HCT116 (cell line): Measurements from ENCODE around the gene CLP1. TPM values are rescaled to one million over a fixed set of nuclear protein-coding genes. Genes with fewer than 3 reads are reported as not detected.

Experiments used
- ATAC-seq: fragments of 200-7000 bp; cut with Tn5 transposase; 2 replicates; pipeline ENCODE4 v1.9.1; 2020; ENCODE audit warnings: mild to moderate bottlenecking, moderate library complexity
- BruUV-seq: library from RNA; stranded (reverse); fragments of 400-500 nt; replicated peaks from 2 replicates; lab custom pipeline; 2021; lab: Mats Ljungman, UMichigan
- CTCF ChIA-PET: fragments of 300-600 bp; sonication (Branson Sonifier 250); formaldehyde crosslinking; loops from one replicate; lab custom pipeline; 2021; ENCODE audit warnings: antibody characterized with exemption; lab: Charles Lee
- POLR2A ChIA-PET: fragments of 300-600, 350-600 bp; sonication (Branson Sonifier 250); formaldehyde crosslinking; loops from one replicate; lab custom pipeline; 2021; ENCODE audit warnings: antibody characterized with exemption; lab: Charles Lee
- RAD21 ChIA-PET, 2 experiments: fragments of 300-600 bp; sonication (Branson Sonifier 250); formaldehyde crosslinking; loops; one replicate each; lab custom pipeline; 2023; ENCODE audit warnings: low total read pairs in 2 of 2; ENCODE audit not compliant: uncharacterized antibody in 2 of 2, unreplicated experiment in 2 of 2, low non-redundant PET in 1 of 2; lab: Charles Lee
- DNase-seq: peaks from one replicate; pipeline ENCODE4 v3.0.0-alpha.2; 2010; ENCODE audit warnings: low read depth, low spot score
- H2AFZ ChIP-seq: fragments of 200-600 bp; shearing (Covaris generic), sonication (generic); 2 replicates; pipeline ENCODE4 v1.6.1; 2017; ENCODE audit warnings: low read depth, mixed run types, mixed read lengths, antibody characterized with exemption, low read length; ENCODE audit not compliant: poor library complexity, severe bottlenecking
- H3K27ac ChIP-seq: 2 replicates; pipeline ENCODE4 v1.5.1; 2012; ENCODE audit warnings: low read depth, low read length
- H3K27me3 ChIP-seq: fragments of 200-600 bp; sonication (generic); 2 replicates; pipeline ENCODE4 v1.6.1; 2016; ENCODE audit warnings: mixed run types, low read length, mixed read lengths; ENCODE audit not compliant: insufficient read depth
- H3K36me3 ChIP-seq, 2 experiments: fragments of 200-500 bp in 1 of 2; fragments of 200-600 bp in 1 of 2; sonication (Bioruptor generic) in 1 of 2; sonication (generic) in 1 of 2; 2 replicates each; pipeline versions ENCODE4 v1.5.1 to v1.6.1; 2014 to 2016; ENCODE audit warnings: low read length in 2 of 2, inconsistent platforms in 1 of 2, mixed read lengths in 1 of 2, mixed run types in 1 of 2; ENCODE audit not compliant: insufficient read depth in 2 of 2, control insufficient read depth in 1 of 2
- H3K4me1 ChIP-seq, 2 experiments: fragments of 200-600 bp in 1 of 2; sonication (generic) in 1 of 2; 2 replicates each; pipeline versions ENCODE4 v1.5.1 to v1.6.1; 2012 to 2017; ENCODE audit warnings: low read length in 2 of 2, inconsistent platforms in 1 of 2, mild to moderate bottlenecking in 1 of 2, mixed read lengths in 1 of 2, mixed run types in 1 of 2, moderate library complexity in 1 of 2; ENCODE audit not compliant: insufficient read depth in 2 of 2, control insufficient read depth in 1 of 2
- H3K4me2 ChIP-seq: fragments of 200-600 bp; sonication (generic); 2 replicates; pipeline ENCODE4 v1.6.1; 2017; ENCODE audit warnings: mixed run types, low read length, mixed read lengths
- H3K4me3 ChIP-seq, 2 experiments: fragments of 200-600 bp in 1 of 2; sonication (generic) in 1 of 2; replicated peaks in 1 of 2; 2 replicates each; pipeline ENCODE4 v1.5.1; 2011 to 2016; ENCODE audit warnings: low read length in 2 of 2, control low read depth in 1 of 2, low read depth in 1 of 2, mild to moderate bottlenecking in 1 of 2, mixed read lengths in 1 of 2, mixed run types in 1 of 2
- H3K79me2 ChIP-seq: fragments of 200-600 bp; sonication (generic); 2 replicates; pipeline ENCODE4 v1.6.1; 2017; ENCODE audit warnings: mild to moderate bottlenecking, mixed run types, low read length, moderate library complexity, mixed read lengths; ENCODE audit not compliant: insufficient read depth
- H3K9ac ChIP-seq: fragments of 200-600 bp; sonication (generic); 2 replicates; pipeline ENCODE4 v1.6.1; 2016; ENCODE audit warnings: low read length, mixed read lengths
- H3K9me2 ChIP-seq: fragments of 200-600 bp; sonication (generic), shearing (Covaris generic); 2 replicates; pipeline ENCODE4 v1.6.1; 2017; ENCODE audit warnings: mixed run types, mild to moderate bottlenecking, moderate library complexity; ENCODE audit not compliant: insufficient read depth
- H3K9me3 ChIP-seq, 2 experiments: fragments of 200-500 bp in 1 of 2; fragments of 200-600 bp in 1 of 2; sonication (Bioruptor generic) in 1 of 2; sonication (generic) in 1 of 2; 2 replicates each; pipeline ENCODE4 v1.6.1; 2014 to 2017; ENCODE audit warnings: low read length in 2 of 2, mixed read lengths in 2 of 2, inconsistent platforms in 1 of 2, low read depth in 1 of 2, mild to moderate bottlenecking in 1 of 2, mixed run types in 1 of 2, moderate library complexity in 1 of 2; ENCODE audit not compliant: control insufficient read depth in 1 of 2, insufficient read depth in 1 of 2
- H4K20me1 ChIP-seq: fragments of 200-600 bp; sonication (generic), shearing (Covaris generic); 2 replicates; pipeline ENCODE4 v1.6.1; 2017; ENCODE audit warnings: mixed run types, mild to moderate bottlenecking, moderate library complexity; ENCODE audit not compliant: insufficient read depth
- CEBPB ChIP-seq: IDR thresholded peaks from 2 replicates; pipeline ENCODE4 v1.6.1; 2012; ENCODE audit warnings: low read depth
- CTCF ChIP-seq, 3 experiments: fragments of 200-600 bp in 1 of 3; sonication (generic) in 1 of 3; IDR thresholded peaks in 2 of 3; conservative IDR thresholded peaks in 1 of 3; 2 replicates each; pipeline ENCODE4 v1.5.1; 2012 to 2017; ENCODE audit warnings: low read depth in 2 of 3, low read length in 2 of 3, antibody characterized with exemption in 1 of 3, borderline replicate concordance in 1 of 3, control low read depth in 1 of 3, mild to moderate bottlenecking in 1 of 3, mixed read lengths in 1 of 3, mixed run types in 1 of 3, moderate library complexity in 1 of 3; ENCODE audit not compliant: insufficient read depth in 1 of 3
- ELF1 ChIP-seq: IDR thresholded peaks from 2 replicates; pipeline ENCODE4 v1.6.1; 2012; ENCODE audit warnings: low read depth, borderline replicate concordance
- EZH2 ChIP-seq: fragments of 200-600 bp; sonication (generic); IDR thresholded peaks from 2 replicates; pipeline ENCODE4 v1.6.1; 2017; ENCODE audit warnings: antibody characterized with exemption, mixed run types
- EZH2phosphoT487 ChIP-seq: fragments of 200-600 bp; IDR thresholded peaks from 2 replicates; pipeline ENCODE4 v1.6.1; 2018; ENCODE audit warnings: antibody characterized with exemption, borderline replicate concordance
- JUND ChIP-seq: IDR thresholded peaks from 2 replicates; pipeline ENCODE4 v1.6.1; 2012
- POLR2AphosphoS5 ChIP-seq: IDR thresholded peaks from 2 replicates; pipeline ENCODE4 v1.6.1; 2011; ENCODE audit warnings: mild to moderate bottlenecking, low read depth, low read length, moderate library complexity
- RAD21 ChIP-seq: IDR thresholded peaks from 2 replicates; pipeline ENCODE4 v1.6.1; 2012; ENCODE audit warnings: low read depth, mild to moderate bottlenecking
- REST ChIP-seq: IDR thresholded peaks from 2 replicates; pipeline ENCODE4 v1.6.1; 2012; ENCODE audit warnings: low read depth
- SIN3A ChIP-seq: IDR thresholded peaks from 2 replicates; pipeline ENCODE4 v1.6.1; 2012; ENCODE audit warnings: low read depth
- SRF ChIP-seq: IDR thresholded peaks from 2 replicates; pipeline ENCODE4 v1.6.1; 2012; ENCODE audit warnings: low read depth
- YY1 ChIP-seq: IDR thresholded peaks from 2 replicates; pipeline ENCODE4 v1.6.1; 2011; ENCODE audit warnings: low read length, low read depth, moderate library complexity, mild to moderate bottlenecking; ENCODE audit not compliant: insufficient replicate concordance; ENCODE audit errors: extremely low read depth
- ZFX ChIP-seq: fragments of 450-650 bp; IDR thresholded peaks from 2 replicates; pipeline ENCODE4 v1.6.1; 2017
- ZNF274 ChIP-seq: fragments of 200-500 bp; sonication (Bioruptor generic); IDR thresholded peaks from 2 replicates; pipeline ENCODE4 v1.6.1; 2014; ENCODE audit warnings: mild to moderate bottlenecking, low read depth, low read length, inconsistent platforms
- intact Hi-C: fragments of 100-400 bp; cut with micrococcal nuclease; formaldehyde crosslinking; loops from 2 replicates; pipeline ENCODE4 v1.10.0; 2022
- total RNA-seq: library from RNA; stranded (reverse); gene quantifications from one replicate; pipeline ENCODE4 v1.2.1, GENCODE V29; 2021; ENCODE audit not compliant: unreplicated experiment
- TF ChIP-seq, protein P1 (sequence below): IDR thresholded peaks from 2 replicates; pipeline ENCODE4 v1.6.1; 2012
- TF ChIP-seq, protein P2 (sequence below): IDR thresholded peaks from 2 replicates; pipeline ENCODE4 v1.6.1; 2012

Gene CLP1
- total RNA-seq, 1 experiment from 2014 or later, result 17.7 TPM

- DNase-seq, result no peak
- peaks cover 2 to 20% of the 10 kb centered on the region in 2 experiments; a peak in 3 of 4 replicates for H3K4me1 ChIP-seq
- H3K36me3 ChIP-seq, result no peaks in the 10 kb centered on the region
- H3K27ac ChIP-seq, result no peak overlapping the region
- H3K27me3 ChIP-seq, result peaks cover 13% of the 10 kb centered on the region; the same call in 1 of the 2 replicates
- TF ChIP-seq ELF1, result no peak
- TF ChIP-seq REST, result no peak
- TF ChIP-seq, protein P1, sequence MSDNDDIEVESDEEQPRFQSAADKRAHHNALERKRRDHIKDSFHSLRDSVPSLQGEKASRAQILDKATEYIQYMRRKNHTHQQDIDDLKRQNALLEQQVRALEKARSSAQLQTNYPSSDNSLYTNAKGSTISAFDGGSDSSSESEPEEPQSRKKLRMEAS, result no peak
- TF ChIP-seq YY1, result no peak
- no peak for TF ChIP-seq SRF
- no peak for TF ChIP-seq CEBPB
- TF ChIP-seq ZNF274, result no peak
- TF ChIP-seq EZH2, result no peak
- no peak for TF ChIP-seq CTCF (IDR thresholded peaks at IDR 0.05 in 2 of 3, conservative IDR thresholded peaks at IDR 0.05 in 1 of 3; ENCODE audit: borderline replicate concordance in 1 of 3, insufficient read depth in 1 of 3, low read depth in 2 of 3, low read length in 2 of 3)
- no peak for TF ChIP-seq SIN3A
- no peak for TF ChIP-seq JUND
- no peak for TF ChIP-seq RAD21
- TF ChIP-seq, protein P2, sequence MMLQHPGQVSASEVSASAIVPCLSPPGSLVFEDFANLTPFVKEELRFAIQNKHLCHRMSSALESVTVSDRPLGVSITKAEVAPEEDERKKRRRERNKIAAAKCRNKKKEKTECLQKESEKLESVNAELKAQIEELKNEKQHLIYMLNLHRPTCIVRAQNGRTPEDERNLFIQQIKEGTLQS, result no peak
- no peak for TF ChIP-seq EZH2phosphoT487
- TF ChIP-seq POLR2AphosphoS5, result no peak
- TF ChIP-seq ZFX, result no peak
- TF ChIP-seq, all 23 proteins: peak for 0
- intact Hi-C loops, result no loop called here
- no peak overlapping the region for H3K9ac ChIP-seq
- CTCF ChIA-PET, result interaction anchor here (0.5 to 0.9 kb wide), 2 partner anchors 10 to 11 kb away, joined by 3 to 4 read pairs; no protein-coding TSS in a partner anchor
- POLR2A ChIA-PET, result no interaction called here
- H2AFZ ChIP-seq, result no peak overlapping the region
- no peaks in the 10 kb centered on the region for H3K9me3 ChIP-seq
- no peak for ATAC-seq
- no peaks in the 10 kb centered on the region for H3K9me2 ChIP-seq
- RAD21 ChIA-PET, result no interaction called here
- H3K4me3 ChIP-seq, result no peak overlapping the region
- no peak overlapping the region for H3K4me2 ChIP-seq
- H4K20me1 ChIP-seq, result no peaks in the 10 kb centered on the region
- BruUV-seq, result no TSS peak
- H3K79me2 ChIP-seq, result peaks cover 9% of the 10 kb centered on the region
These were observed 23.3 kb upstream of the CLP1 start for GRCh38 chr11:57634311-57634710.
